NCI-H2107 treated with DMSO at 0.1 percent for 48 hours (cell line): ENCODE results near the gene SLC18A3.

Experiments used
- DNase-seq: peaks from one replicate; lab custom pipeline; 2025; ENCODE audit not compliant: unreplicated experiment; lab: John Stamatoyannopoulos, UW

The SLC18A3 gene

DNA sequence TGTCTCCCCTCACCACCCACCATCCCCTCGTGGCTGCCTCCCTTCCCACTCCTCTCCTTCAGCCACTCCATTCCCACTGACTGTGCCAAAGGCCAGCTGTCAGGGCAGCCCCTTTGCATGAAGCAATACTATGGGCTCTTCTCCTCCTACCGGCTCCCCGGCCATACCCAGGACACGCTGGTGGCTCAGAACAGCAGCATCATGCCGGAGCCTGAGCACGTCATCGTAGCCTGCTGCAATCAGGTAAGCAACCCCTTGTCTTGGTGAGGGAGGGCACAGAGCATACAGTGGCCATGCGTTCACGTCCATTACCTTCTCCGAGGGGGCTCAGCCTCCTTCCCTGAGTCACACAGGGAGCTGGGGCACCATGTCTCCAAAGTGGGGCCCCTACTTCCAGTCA is 15.3 kb downstream of the SLC18A3 start:
- DNase-seq: no peak

DNA sequence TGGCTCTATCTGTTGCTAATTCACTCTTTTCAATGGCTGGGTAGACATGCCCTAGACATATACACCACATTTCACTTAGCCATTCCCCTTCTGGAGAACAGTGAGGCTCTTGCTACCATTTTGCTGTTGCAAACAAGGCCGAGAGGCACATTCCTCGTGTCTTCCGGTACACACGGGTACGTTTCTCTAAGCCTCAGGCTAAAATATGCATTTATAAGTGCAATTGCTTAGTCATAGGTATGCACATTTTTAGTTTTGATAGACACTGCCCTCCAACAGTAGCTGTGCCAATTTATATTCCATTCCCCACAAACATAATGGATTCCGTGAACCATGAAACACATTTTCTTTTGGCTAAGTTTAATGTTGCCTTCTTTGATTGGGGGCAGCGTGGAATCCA is 16.9 kb downstream of the SLC18A3 start:
- DNase-seq: no peak

DNA sequence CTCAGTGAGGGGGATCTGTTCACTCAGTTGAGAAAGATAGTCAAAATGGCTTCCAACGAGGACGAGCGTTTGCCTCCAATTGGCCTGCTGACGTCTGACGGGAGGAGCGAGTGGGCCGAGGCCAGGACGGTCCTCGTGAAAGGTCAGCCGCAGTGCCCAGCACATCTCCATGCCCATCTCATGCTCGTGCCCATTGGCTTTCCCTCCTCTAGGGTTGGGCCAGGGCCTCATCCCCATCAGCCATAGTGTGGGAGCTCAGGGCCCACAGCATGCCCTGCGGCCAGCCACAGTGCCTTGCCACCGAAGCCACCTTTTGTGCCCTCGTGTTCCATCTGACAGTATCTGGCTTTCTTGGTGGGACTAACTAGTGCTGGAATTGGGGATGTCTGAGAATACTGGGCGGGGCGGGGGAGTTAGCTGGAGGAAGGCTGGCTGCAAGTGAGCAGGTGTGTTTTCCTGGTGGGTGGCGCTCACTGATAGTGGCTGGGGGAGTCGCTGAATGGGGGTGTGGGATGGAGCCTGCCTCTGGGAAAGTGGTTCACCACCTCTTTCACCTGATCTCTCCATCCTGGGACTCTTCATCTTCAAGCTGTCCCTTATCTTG is 17.6 kb downstream of the SLC18A3 start:
- no peak for DNase-seq

DNA sequence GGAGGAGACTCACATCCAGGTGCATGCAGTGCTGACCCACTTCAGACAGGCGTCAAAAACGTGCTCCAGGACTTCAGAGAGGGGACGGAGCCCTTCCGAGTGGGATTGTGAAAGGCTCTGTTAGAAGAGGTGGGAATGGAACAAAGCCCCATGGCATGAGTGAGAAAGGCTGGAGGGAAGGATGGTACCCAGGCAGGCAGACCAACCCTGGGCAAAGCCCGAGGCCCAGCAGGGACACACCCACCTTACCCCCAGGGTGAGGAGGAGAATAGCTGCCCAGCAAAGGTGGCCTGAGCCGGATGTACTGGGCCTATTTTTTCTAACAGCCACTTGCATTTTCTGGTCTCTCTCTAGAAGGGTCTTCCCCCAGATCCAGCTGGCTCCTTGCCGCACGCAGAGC is 18.5 kb downstream of the SLC18A3 start:
- DNase-seq: no peak

DNA sequence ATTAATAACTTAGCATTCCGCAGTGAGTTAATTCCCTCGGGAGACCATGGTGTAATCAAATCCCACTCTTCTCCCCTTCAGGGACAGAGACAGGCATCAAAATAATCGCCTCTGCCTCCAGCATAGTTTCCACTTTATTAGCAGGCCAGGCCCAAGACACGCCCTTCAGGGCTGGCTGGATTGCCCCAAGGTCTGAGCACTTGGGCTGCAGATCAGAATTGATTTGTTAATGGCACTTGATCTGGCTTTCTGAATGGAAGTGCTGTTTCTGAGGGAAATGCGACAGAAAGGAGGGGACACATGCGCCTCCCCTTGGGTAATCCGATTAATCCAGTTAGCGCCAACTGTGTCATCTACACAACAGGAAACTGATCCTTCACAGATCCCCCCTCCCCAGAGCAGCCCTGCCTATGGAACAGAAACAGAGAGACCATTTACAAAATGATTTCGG is 19.3 kb downstream of the SLC18A3 start:
- no peak for DNase-seq

DNA sequence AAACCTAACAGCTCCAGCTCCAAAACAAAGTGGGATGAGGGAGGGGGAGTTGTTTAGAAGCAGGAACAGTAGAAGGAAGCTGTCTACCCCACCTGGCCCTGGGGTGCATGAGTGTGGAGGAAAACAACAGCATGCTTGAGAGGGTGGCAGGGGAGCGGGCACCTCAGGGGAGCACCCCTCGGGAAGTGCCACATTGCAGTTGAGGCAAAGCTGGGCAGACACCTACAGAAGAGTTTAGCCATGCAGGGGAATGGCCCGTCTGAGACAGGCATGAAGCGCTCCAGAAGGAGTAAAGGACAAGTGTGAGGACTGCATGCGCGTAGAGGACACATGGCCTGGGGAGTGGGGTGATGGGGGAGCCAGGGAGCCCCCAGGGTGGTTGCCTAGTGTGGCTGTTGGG is 21.9 kb downstream of the SLC18A3 start:
- no peak for DNase-seq

DNA sequence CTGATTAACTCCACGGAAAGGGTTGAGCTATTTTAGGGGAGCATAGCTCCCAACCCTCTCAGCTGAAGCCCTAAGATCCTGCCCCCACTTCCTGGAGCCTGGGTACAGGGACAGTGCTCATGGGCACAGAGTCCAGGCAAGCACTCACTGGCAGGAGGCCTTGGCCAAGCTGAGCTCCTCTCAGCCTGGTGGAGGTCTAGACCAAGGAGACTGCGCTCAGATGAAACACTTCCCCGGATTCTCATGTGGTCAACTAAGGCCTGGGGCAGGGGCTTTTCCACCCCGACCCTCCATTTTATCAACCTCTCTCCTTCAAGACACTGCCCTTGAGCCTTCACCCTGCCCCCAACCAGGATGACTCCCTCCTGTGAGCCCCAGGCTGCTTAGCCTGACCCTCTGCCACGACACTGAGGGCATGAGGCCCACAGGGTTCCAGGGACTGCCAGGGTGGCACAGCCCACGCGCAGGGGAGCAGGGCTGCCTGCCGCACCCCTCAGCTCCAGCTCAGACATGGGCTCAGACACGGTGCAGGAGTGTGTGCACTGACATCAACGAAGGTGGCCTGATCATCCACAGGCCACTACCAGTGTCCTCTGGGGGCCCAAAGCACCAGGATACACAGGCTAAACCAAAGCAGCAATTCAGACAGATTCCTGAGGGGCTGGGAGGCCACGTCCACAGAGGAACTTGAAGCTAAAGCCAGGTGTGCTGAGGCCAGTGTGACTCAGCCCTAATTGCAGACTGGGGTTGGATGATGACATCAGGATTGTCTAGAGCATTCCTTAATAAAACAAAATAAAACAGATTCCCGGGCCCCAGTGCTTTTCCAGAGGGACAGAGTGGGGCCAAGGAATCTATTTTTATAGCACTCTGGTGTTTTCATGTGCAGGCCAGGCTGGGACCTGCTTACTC is 22.6 kb downstream of the SLC18A3 start:
- no peak for DNase-seq

DNA sequence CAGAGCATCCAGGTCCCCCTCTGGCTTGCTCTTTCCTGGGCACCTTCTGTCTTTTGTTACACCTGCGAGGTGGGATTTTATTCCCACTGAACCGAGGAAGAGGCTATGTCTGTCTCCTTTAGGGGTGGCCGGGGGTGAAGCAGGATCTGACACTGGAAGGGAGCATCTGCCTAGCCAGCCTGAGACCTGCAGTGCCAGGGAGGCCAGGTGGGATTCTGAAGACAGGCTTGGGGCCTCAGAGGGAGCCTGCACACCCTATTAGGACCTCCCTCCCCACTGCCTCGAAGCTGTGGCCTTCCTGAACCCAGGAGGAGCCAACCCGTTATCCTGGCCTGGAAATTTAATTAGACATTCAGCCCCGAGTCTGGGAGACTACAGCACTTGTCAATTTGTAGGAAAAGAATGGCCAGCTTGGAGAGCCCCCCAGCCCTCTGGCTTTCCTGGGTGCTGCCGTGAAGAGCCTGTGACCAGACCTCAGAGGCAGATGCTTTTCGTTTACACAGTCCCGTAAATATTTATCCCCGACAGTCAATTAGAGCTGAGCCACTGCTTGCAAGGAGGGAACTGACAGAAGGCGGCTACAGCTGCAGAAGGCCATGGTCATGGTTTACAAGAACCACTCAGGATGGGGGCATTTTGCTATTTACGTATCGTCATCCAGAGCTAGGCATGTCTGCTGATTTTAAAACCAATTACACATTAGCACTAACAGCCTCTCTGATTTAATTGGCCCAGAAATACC is 23.4 kb downstream of the SLC18A3 start:
- DNase-seq: no peak

DNA sequence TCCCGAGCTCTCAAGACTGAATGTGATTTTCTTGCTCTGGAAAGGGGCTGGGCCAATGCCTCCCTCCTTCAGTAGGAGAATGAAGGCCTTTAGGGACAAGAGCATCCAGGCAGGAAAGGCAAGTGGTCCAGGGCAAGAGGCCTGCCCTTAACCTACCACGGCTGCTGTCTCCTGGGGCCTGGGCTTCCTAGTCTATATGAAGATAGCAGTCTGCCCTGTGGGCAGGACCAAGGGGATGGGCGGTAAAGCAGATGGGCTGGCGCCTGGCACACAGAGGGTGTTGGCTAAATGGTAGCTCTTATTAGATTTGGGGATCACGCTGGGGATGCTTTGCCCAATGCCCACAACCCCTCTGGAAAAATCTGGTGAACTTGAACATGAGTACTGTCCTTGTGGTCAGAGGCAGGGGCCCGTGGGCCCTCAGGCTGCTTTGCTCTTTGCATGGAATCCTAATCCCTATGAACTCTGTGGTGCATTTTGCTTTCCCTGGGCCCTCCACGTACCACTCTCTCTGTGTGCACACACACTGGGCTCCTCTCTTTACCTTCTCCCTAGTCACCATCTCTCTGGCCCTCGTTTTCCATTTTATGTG is 24.1 kb downstream of the SLC18A3 start:
- DNase-seq: no peak

DNA sequence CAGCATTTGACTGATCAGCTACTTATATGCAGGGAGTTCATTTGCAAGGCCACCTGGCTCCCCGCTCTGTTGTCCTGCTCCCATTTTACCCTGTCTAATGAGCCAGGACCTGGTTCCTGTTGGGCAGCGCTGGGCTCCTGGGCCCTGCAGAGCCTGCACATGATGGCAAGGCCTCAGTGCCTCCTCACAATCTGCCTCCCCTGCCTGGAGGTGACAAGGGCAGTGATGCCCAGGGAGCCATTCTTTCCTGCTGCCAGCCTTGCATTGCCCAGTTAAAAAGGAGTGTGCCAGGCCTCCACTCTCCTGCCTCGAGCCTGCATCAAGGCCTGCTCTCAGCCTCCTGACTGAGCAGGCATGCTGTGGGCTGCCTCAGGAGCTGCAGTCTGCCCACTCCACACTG is 32.2 kb downstream of the SLC18A3 start:
- no peak for DNase-seq

DNA sequence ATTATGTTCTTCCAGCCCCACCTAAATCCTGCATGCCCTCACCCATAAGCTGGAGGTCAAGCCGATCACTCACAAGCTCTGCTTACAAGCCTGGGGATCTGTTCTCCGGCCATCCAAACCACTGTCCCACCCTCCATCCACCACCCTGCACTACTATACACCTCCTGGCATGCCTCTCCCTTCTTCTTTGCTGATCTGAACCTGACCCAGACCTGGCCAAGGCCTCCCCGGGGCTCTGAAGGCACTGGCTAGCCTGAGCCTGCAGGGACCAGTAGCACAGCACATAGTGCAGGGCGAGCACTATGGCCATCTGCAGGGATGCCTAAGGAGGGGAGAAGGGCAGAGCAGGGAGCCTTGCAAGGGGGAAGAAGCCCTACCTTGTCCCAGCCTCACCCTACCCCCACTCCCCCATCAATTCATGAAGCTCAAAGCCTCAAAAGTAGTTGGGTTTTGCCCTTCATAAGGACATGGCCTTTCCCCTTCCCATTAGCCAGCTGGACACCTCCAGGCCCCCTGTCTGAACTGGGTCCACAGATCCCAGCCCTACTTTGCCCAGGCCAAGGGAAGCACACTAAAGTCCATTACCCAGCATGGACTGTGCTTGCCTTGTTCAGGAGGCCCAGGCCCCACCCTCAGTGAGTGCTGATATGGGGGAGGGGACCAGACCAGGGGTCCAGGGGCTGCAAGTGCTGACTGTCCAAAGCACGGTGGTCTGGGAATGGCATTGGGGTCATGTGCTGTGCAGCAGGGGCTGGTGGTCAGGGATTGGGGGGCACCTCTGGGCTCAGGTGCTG is 33.3 kb downstream of the SLC18A3 start:
- no peak for DNase-seq

DNA sequence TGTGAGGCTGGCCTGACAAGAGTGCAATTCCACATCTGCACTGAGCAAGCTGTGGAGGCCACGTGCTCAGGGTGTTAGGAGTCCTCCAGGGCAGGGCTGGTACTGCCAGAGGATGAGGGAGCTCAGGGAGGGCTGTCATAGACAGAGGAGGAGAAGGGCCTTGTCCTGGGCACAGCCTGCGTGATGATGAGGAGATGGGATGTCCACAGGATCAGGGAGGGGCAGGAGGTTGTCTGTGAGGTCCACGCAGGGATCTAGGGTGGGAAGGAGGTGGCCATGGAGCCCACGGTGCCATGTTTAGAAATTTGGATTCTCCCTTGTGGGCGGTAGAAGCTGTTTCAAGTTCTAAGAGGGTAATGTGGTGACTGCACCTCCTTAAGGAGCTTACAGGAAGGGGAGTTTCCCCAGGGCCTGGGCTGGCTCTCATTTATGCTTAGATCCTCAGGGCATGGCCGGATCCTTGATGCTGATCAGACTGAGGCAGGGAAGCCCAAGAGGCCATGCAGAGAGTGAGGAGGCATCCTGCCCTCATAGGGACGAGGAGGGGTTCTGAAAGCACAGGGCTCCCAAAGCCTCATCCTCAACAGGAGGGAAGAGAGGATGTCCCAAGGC is 34.0 kb downstream of the SLC18A3 start:
- DNase-seq: no peak

DNA sequence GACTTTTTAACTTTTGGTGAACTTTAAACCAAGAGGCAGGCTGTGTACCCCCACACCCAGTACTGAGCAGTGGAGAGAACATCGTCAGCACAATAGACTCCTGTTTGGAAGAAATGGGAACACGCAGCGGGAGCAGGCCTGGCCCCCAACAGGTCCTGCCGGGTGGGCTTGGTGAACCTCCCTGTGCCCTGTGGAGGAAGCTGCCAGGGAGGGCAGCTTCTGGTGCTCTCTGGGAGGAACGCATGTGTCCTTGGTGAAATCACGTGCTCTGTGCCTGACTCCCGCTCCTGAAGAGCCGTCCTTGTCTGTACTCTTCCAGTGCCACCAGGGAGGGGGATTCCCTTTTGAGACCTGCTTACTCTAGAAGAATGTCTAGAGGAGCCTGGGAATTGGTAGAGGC is 35.3 kb downstream of the SLC18A3 start:
- DNase-seq: no peak

DNA sequence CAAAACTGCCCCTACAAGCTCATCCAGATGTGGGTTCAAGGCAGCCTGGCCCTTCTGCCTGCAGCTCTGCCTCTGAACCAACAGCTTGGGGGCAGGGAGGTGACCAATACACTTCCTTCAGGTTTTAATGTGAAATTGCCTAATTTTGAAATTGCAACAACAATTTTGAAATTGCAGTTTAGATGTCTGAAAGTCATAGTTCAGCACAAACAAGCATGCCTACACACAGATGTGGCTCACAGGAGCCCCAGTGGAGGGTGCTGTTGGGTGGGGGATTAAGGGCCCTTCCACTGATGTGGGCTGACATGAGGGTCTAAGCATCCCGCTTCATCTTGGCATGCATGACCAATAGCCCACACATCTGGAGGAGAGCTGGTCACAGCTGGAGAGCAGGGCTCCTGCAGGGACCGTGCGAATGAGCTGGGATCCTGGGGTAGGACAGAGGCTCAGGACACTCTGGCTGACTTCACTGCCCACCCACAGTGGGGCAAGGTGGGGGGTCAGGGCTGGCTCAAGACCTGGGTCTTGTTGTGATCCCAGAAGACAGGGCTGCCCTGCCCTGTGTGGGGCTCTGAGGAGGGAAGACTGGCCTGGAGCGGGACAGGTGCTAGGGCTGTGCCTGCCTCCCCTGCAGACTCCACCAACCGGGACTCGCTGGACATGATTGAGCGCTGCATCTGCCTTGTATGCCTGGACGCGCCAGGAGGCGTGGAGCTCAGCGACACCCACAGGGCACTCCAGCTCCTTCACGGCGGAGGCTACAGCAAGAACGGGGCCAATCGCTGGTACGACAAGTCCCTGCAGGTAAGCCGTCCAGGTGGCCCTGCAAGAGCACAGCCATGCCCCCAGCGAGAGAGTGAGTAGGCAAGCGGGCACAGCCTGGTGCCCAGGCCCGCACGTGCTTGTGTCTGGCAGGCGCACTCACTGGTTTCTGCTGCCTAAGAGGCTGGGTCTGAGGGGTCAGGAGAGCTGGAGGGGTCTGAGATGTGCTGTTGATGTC is 36.1 kb downstream of the SLC18A3 start:
- no peak for DNase-seq

DNA sequence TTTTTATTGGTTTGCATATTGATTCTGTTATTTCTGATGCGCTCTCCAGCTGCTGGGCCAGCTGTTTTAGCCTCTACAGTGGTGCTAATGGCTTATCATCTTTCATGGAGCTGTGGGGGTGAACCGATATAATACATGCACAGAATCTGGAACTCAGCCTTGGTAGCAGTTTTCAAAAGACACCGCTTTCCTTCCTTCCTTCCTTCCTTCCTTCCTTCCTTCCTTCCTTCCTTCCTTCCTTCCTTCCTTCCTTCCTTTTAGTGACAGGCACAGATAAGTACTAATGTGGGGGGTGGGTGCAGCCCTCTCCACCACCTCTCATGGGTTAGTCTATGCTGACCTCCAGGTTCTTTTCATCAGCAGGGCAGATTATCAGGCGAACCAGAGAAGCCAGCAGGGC is 37.4 kb downstream of the SLC18A3 start:
- no peak for DNase-seq

DNA sequence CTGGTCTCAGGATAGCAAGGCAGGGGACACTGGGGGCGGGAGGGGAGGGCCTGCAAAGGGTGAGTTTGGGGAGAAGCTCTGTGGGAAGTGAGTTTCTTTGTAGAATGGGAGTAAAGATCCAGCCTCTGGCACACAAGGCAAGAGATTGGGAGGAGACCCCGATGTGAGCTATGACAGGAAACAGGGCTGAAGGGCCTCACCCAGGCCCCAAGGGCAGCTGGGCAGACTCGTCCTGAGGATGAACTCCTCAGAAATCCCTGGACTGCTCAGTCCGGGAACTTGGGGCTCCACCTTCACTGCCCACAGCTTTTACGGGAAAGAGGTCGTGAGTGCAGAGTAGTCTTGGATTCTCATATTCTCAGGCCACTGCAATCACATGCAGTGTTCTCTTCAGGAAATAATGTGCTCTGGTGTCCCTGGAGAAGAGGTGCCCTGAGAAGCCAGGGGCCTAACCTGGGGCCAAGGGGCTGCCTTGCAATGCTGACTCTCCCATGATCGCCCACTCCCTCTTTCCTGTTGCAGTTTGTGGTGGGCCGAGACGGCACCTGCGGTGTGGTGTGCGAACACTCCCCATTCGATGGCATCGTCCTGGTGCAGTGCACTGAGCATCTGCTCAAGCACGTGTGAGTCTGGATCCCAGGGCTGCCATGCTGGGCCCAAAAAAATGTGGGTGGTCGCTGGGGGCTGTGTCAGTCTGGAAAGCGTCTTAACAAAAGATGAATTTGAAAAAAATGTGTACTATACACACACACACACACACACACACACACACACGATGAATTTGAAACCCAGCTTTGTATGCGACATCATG is 38.1 kb downstream of the SLC18A3 start:
- DNase-seq: no peak

DNA sequence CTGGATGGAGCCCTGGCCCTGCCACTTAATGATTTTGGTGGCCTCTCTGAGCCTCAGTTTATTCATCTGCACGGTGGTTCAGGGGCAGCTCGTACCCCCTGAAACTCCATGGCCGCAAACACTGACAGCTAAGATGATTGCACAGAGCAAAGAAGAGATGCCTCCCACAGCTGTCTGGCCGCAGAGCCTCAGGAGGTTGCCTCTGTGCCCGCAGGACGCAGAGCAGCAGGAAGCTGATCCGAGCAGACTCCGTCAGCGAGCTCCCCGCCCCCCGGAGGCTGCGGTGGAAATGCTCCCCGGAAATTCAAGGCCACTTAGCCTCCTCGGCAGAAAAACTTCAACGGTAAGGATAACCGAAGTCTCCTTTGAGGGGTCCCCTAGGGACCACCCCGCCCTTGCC is 39.2 kb downstream of the SLC18A3 start:
- DNase-seq: no peak
